Central memory CD8-positive, alpha-beta T cell (primary cell): ENCODE results near the gene MAST4.

Experiments
- ATAC-seq: fragments of 150-1000 bp; cut with Tn5 transposase; replicated peaks from 2 replicates; pipeline ENCODE4 v1.10.0; 2022; ENCODE audit warnings: mild to moderate bottlenecking, moderate FRiP score, moderate number of reproducible peaks; ENCODE audit not compliant: poor library complexity, severe bottlenecking; ENCODE audit errors: extremely low read depth
- DNase-seq, 2 donors: peaks; one replicate each; pipeline ENCODE4 v3.0.0; 2021; ENCODE audit warnings: low spot score in 2 of 2
- H3K27ac Mint-ChIP-seq: one replicate; pipeline ENCODE4 v1.8.0; 2022; ENCODE audit warnings: low read depth, mild to moderate bottlenecking, moderate library complexity, mixed read lengths
- H3K27me3 Mint-ChIP-seq: one replicate; pipeline ENCODE4 v1.8.0; 2022; ENCODE audit warnings: mixed read lengths
- H3K36me3 Mint-ChIP-seq: one replicate; pipeline ENCODE4 v1.8.0; 2022; ENCODE audit warnings: mild to moderate bottlenecking, moderate library complexity, mixed read lengths; ENCODE audit not compliant: insufficient read depth
- H3K4me1 Mint-ChIP-seq: one replicate; pipeline ENCODE4 v1.8.0; 2022; ENCODE audit warnings: mixed read lengths
- H3K4me3 Mint-ChIP-seq: one replicate; pipeline ENCODE4 v1.8.0; 2022; ENCODE audit warnings: mild to moderate bottlenecking, moderate library complexity, mixed read lengths
- H3K9me3 Mint-ChIP-seq: one replicate; pipeline ENCODE4 v1.8.0; 2022; ENCODE audit warnings: mixed read lengths

MAST4 gene

DNA sequence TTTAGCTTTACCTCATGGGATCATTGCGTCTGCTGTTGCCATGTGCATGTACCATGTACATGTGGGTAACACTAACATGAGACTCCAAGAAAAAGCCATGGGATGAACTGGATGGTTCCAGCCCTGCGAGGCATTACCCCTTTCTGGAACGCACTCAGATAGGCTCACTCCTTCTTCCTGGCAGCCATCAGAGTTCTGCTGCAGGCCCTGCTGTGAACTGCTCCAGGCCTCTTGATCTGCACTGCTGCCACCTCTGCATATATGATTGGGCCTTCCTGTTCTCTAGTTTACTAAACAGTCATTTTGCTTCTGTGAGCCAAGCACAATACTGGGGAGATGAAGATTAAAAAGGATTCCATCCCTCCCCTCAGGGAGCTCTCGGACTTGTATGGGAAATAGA, 379.9 kb downstream of the MAST4 start:
- H3K27me3 Mint-ChIP-seq = peaks cover 15% of the 10 kb centered on the region
- H3K27ac Mint-ChIP-seq = no peak overlapping the region
- no peaks in the 10 kb centered on the region for H3K36me3 Mint-ChIP-seq
- ATAC-seq = no peak
- H3K4me3 Mint-ChIP-seq = no peak overlapping the region
- no peaks in the 10 kb centered on the region for H3K4me1 Mint-ChIP-seq
- H3K9me3 Mint-ChIP-seq = no peaks in the 10 kb centered on the region
- no peak for DNase-seq

DNA sequence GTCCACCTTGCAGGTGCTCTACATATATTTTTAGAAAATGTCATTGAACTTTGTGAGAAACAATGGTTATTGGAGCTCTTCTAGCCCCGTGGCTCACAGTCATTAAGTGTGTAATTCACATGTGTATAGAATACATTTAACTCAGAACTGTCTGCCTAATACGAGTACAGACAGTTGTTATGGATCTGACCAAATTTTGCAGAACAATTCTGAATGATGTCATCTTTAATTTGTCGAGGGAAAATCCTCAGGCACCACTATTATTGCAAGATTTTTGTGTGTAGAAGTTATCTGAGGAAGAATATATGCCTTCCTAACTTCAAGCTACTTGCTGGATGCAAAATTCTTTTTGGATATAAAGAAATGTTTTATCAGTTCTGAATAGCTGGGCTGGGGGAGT, 383.5 kb downstream of the MAST4 start:
- DNase-seq = no peak
- Mint-ChIP-seq H3K36me3 (no peaks in the 10 kb centered on the region), H3K27me3 (peaks cover 29% of the 10 kb centered on the region), H3K27ac (no peak overlapping the region), H3K4me1 (no peaks in the 10 kb centered on the region), H3K9me3 (no peaks in the 10 kb centered on the region), H3K4me3 (no peak overlapping the region)
- no peak for ATAC-seq

- Mint-ChIP-seq H3K4me1 (no peaks in the 10 kb centered on the region), H3K4me3 (no peak overlapping the region), H3K36me3 (no peaks in the 10 kb centered on the region), H3K9me3 (no peaks in the 10 kb centered on the region), H3K27ac (no peak overlapping the region), H3K27me3 (peaks cover 31% of the 10 kb centered on the region)
- ATAC-seq = no peak
- no peak for DNase-seq
Observed at GRCh38 chr5:66981266-66982055, 385.3 kb downstream of the MAST4 start.

DNA sequence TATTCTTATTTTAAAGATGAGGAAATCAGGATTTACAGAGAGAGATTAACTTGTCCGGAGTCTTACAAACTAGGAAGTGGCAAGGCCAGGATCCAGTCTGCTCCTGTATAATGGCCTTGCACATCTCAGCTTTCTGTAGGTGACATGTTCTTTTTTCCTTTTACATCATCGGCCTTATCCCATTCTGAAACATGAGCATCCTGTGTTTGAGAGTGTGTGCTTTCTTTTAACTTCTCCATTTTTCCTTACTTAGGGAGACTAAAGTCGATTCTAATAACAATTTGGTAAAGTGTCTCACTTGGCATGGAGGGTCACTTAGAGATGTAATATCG, 385.8 kb downstream of the MAST4 start:
- Mint-ChIP-seq H3K4me1 (no peaks in the 10 kb centered on the region), H3K27me3 (peaks cover 31% of the 10 kb centered on the region), H3K36me3 (no peaks in the 10 kb centered on the region), H3K9me3 (no peaks in the 10 kb centered on the region), H3K4me3 (no peak overlapping the region), H3K27ac (no peak overlapping the region)
- DNase-seq (no peak), ATAC-seq (no peak)

DNA sequence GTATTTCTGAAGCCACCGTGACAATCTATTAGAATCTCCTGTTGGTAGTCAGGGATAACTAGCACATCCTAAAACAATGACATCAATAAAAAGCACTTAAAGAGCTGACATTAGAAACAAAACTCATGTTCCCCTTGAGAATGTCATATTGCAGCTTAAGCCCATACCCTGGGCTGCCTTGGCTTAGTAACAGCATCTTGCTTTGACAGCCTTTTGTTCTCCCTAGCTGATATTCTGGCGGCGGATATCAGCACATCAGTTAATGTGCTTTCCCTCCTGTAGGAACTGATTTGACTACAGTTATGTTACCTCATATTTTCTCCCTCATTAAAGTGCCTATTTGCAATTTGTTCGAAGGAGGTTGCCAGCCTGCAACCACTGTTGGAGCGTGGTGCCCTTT, 386.3 kb downstream of the MAST4 start:
- DNase-seq (no peak), ATAC-seq (no peak)
- H3K27me3 Mint-ChIP-seq = peaks cover 31% of the 10 kb centered on the region

DNA sequence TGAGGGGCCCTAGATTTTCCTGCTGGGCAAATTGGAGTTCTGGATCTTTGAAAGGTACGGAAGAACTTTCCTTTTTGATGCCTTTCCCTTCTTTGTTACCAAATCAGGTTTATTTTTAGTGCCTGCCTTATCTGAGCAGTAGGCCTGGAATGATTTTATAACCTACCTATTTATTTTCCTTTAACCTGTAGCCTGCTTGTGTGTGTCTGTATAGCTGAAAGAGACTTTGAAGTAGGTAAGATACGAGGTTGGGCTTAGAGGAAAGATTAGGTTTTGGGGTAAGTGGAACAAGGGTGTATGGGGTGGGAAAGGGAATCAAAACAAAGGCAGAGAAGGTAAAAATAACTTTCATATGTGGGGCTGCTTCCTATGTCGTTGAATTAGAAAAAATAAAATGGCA, 389.2 kb downstream of the MAST4 start:
- Mint-ChIP-seq H3K4me3 (no peak overlapping the region), H3K36me3 (no peaks in the 10 kb centered on the region), H3K27me3 (peaks cover 15% of the 10 kb centered on the region), H3K27ac (no peak overlapping the region), H3K4me1 (no peaks in the 10 kb centered on the region), H3K9me3 (no peaks in the 10 kb centered on the region)
- ATAC-seq = no peak
- DNase-seq = no peak

More for the DNA sequence above, 386.3 kb downstream of the MAST4 start:
- H3K4me1 Mint-ChIP-seq = no peaks in the 10 kb centered on the region
- no peak overlapping the region for H3K27ac Mint-ChIP-seq
- H3K36me3 Mint-ChIP-seq = no peaks in the 10 kb centered on the region
- no peak overlapping the region for H3K4me3 Mint-ChIP-seq
- H3K9me3 Mint-ChIP-seq = no peaks in the 10 kb centered on the region

DNA sequence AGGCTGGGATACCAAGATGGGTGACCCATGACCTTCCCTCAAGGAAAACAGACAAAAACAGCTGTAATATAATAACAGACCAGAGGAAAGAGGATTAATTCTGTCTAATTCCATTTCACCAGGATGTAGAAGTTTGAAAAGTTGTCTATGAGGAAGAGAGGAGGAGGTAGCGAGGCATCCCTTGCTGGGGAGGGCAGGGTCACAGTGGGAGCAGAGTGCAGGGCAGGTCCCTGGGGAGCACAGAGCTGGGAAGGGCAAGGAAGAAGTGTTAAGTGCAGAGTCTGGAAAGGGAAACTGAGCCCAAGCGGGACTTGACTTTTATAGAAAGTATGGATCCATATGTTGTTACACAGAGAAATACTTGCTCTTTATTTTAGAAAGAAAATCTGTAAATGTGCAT, 389.8 kb downstream of the MAST4 start:
- Mint-ChIP-seq H3K9me3 (no peaks in the 10 kb centered on the region), H3K4me1 (no peaks in the 10 kb centered on the region), H3K27ac (no peak overlapping the region), H3K27me3 (peaks cover 15% of the 10 kb centered on the region), H3K36me3 (no peaks in the 10 kb centered on the region), H3K4me3 (no peak overlapping the region)
- ATAC-seq = no peak
- no peak for DNase-seq

GRCh38 chr5:66986534-66986933, 390.3 kb downstream of the MAST4 start:
- H3K27ac Mint-ChIP-seq = no peak overlapping the region
- ATAC-seq (no peak), DNase-seq (no peak)
- H3K27me3 Mint-ChIP-seq = peaks cover 15% of the 10 kb centered on the region
- H3K4me3 Mint-ChIP-seq = no peak overlapping the region
- H3K36me3 Mint-ChIP-seq = no peaks in the 10 kb centered on the region
- no peaks in the 10 kb centered on the region for H3K9me3 Mint-ChIP-seq
- no peaks in the 10 kb centered on the region for H3K4me1 Mint-ChIP-seq

DNA sequence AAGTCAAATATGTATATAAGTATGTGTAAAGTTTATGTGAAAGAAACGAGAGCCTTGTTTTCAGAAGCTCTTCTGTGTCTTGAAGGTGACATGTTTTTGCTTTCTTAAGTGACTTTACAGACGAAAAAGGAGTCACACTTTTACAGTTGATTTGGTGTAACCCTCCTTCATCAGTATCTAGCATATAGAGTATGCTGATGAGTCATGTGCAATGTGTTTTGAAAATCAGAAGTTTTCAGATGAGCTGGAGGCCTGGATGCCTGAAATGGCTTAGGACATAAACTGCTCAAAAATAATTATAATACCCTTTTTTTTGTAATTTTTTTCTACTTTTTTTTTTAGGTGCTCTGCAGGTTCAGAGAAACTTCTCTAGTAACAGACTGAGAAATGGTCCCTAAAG, 390.9 kb downstream of the MAST4 start:
- DNase-seq (no peak), ATAC-seq (no peak)
- Mint-ChIP-seq H3K36me3 (no peaks in the 10 kb centered on the region), H3K27ac (no peak overlapping the region), H3K4me1 (no peaks in the 10 kb centered on the region), H3K9me3 (no peaks in the 10 kb centered on the region), H3K4me3 (no peak overlapping the region), H3K27me3 (peaks cover 15% of the 10 kb centered on the region)

DNA sequence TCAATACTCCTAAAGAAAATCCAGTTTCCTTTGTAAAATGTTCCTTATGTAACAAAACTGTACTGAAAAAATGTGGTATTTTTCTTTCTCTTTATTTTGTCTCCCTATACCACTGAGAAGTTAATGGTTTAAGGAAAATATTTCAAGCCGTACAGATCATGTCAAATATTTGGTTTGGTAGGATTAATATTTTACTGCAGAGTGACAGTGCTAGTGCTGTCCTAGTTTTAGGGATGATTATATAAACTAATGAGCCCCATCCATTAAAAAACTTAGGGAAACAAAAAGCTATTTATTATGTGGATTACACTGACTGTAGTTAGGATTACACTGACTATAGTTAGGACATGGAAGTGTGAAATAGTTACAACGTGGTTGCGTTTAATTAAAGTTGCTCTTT, 391.3 kb downstream of the MAST4 start:
- Mint-ChIP-seq H3K27ac (no peak overlapping the region), H3K9me3 (no peaks in the 10 kb centered on the region), H3K4me1 (no peaks in the 10 kb centered on the region), H3K36me3 (no peaks in the 10 kb centered on the region), H3K27me3 (peaks cover 15% of the 10 kb centered on the region), H3K4me3 (no peak overlapping the region)
- ATAC-seq (no peak), DNase-seq (no peak)

DNA sequence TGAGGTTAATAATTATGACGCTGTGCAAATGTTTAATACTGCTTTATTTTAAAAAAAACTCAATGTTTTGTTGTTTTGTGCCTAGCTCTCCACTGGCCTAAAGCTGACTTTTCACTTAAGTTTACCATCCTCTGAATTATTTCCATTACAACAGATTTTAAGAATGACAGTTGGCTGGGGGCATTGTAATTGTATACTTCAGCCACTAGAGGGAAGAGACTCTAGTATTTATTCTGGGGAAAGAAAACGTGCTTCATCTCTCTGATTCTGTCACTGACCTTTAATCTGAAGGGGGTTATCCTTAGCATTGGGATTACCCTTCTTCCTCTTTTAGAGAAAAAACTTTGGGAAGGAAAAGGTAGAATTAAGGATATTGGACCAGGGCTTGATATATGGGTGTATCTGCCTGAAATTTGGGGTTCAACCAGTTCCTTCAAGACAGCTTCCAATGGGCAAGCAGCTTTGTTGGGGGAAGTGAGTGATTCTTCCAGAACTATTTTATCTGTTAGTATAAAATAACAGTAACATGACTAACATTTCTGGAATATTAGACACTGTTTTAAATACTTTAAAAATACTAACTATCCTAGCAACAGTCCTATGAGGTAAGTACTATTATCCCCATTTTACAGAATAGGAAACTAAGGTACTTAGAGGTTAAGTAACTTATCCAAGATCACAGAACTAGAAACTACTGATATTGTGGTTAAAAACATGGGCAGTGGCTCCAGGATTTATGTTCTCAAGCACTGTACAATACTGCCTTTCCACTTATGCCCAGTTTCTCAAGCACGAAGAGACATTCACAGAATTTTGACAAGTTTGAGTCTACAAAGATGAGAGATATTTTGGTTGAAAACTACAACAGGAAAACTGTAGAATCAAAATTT, 392.0 kb downstream of the MAST4 start:
- Mint-ChIP-seq H3K36me3 (no peaks in the 10 kb centered on the region), H3K27me3 (peaks cover 15% of the 10 kb centered on the region), H3K9me3 (no peaks in the 10 kb centered on the region), H3K4me3 (no peak overlapping the region), H3K27ac (no peak overlapping the region), H3K4me1 (no peaks in the 10 kb centered on the region)
- ATAC-seq = no peak
- DNase-seq = no peak

DNA sequence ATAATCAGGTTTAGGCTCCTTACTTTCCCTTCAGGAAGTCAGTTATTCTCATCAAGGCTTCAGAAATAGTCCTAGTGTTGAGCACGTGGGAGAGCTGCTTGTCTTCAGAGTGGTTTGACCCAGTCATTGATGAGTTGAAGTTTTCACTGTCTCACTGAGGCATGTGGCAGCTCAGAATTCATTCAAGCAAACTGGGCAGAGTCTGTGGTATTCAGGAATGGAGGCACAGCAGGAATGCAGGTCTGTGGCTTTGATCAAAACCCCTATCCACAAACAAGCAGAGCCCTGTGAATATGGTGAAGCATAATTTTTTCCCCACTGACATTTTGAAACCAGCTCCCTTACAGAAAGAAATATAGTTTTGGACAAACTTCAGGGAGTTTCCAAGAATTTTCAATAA, 393.1 kb downstream of the MAST4 start:
- Mint-ChIP-seq H3K27ac (no peak overlapping the region), H3K4me3 (no peak overlapping the region), H3K4me1 (no peaks in the 10 kb centered on the region), H3K27me3 (peaks cover 6% of the 10 kb centered on the region), H3K9me3 (no peaks in the 10 kb centered on the region), H3K36me3 (no peaks in the 10 kb centered on the region)
- ATAC-seq (no peak), DNase-seq (no peak)

- Mint-ChIP-seq H3K27me3 (peaks cover under 1% of the 10 kb centered on the region), H3K36me3 (no peaks in the 10 kb centered on the region), H3K9me3 (no peaks in the 10 kb centered on the region), H3K4me3 (no peak overlapping the region), H3K27ac (no peak overlapping the region), H3K4me1 (no peaks in the 10 kb centered on the region)
- DNase-seq (no peak), ATAC-seq (no peak)
Observed at GRCh38 chr5:66989781-66990180, 393.6 kb downstream of the MAST4 start.
